Ascending aorta (tissue), 2 donors: ENCODE results near the gene CBR4. TPM values are rescaled to one million over a fixed set of nuclear protein-coding genes. Genes with fewer than 3 reads are reported as not detected.
"Not testable (repeated sequence)": the region's sequence is repeated elsewhere in the genome, so short reads cannot be mapped to it uniquely, and the experiment has no call there.

Experiments used
- DNase-seq, 2 donors: peaks; one replicate each; pipeline ENCODE4 v3.0.0-alpha.2; 2019; ENCODE audit warnings: low spot score in 2 of 2
- H3K27ac ChIP-seq, 2 donors: fragments of 200-600 bp; sonication (generic); one replicate each; pipeline ENCODE4 v1.5.1; 2016 to 2017; ENCODE audit warnings: mild to moderate bottlenecking in 1 of 2
- H3K27me3 ChIP-seq: fragments of 200-600 bp; sonication (generic); one replicate; pipeline ENCODE4 v1.5.1; 2017
- H3K36me3 ChIP-seq, 2 donors: fragments of 200-600 bp; sonication (generic); one replicate each; pipeline ENCODE4 v1.5.1; 2016
- H3K4me1 ChIP-seq, 2 donors: fragments of 200-600 bp; sonication (generic); one replicate each; pipeline ENCODE4 v1.5.1; 2016 to 2017; ENCODE audit warnings: mild to moderate bottlenecking in 1 of 2
- H3K4me3 ChIP-seq, 2 donors: fragments of 200-600 bp; sonication (generic); one replicate each; pipeline ENCODE4 v1.5.1; 2016 to 2017; ENCODE audit warnings: mild to moderate bottlenecking in 1 of 2
- H3K9me3 ChIP-seq, 2 donors: fragments of 200-600 bp; sonication (generic); one replicate each; pipeline ENCODE4 v1.5.1; 2016
- CTCF ChIP-seq, 3 experiments: fragments of 200-600 bp in 2 of 3; fragments of 450-650 bp in 1 of 3; sonication (generic) in 2 of 3; IDR thresholded peaks; one replicate each; pipeline ENCODE4 v1.5.1; 2016 to 2019; ENCODE audit warnings: antibody characterized with exemption in 3 of 3, mild to moderate bottlenecking in 1 of 3, moderate library complexity in 1 of 3
- intact Hi-C: fragments of 100-400 bp; cut with DNase I; formaldehyde crosslinking; loops from one replicate; pipeline ENCODE4 v1.15.1; 2023
- total RNA-seq: library from RNA; depleted of rRNA; stranded (reverse); fragments of >200 nt; gene quantifications from one replicate; pipeline ENCODE4 v1.1.0, GENCODE V29; 2016

The CBR4 gene
- total RNA-seq, 1 donor from 2014 or later, result 0.53 TPM

- Histone ChIP-seq H3K36me3 (no peaks in the 10 kb centered on the region), H3K4me3 (no peak overlapping the region), H3K4me1 (no peaks in the 10 kb centered on the region), H3K9me3 (no peaks in the 10 kb centered on the region), H3K27me3 (no peaks in the 10 kb centered on the region), H3K27ac (no peak overlapping the region)
- no peak for DNase-seq
- intact Hi-C loops, result no loop called here
- TF ChIP-seq CTCF (IDR thresholded peaks at IDR 0.05), result no peak
Observed at GRCh38 chr4:169037506-169037905, 27.5 kb upstream of the CBR4 start.

- H3K9me3 ChIP-seq, H3K4me1 ChIP-seq, H3K36me3 ChIP-seq, intact Hi-C loops, H3K4me3 ChIP-seq, H3K27me3 ChIP-seq, DNase-seq, H3K27ac ChIP-seq: not testable (repeated sequence)
Observed at GRCh38 chr4:169035871-169036620, 26.0 kb upstream of the CBR4 start.

- no peak overlapping the region for H3K27ac ChIP-seq
Observed at GRCh38 chr4:169033660-169034059, 23.6 kb upstream of the CBR4 start.

GRCh38 chr4:169032883-169033645 lies 23.0 kb upstream of the CBR4 start:
- Histone ChIP-seq H3K27ac (no peak overlapping the region), H3K4me3 (no peak overlapping the region), H3K9me3 (no peaks in the 10 kb centered on the region), H3K4me1 (no peaks in the 10 kb centered on the region), H3K36me3 (no peaks in the 10 kb centered on the region), H3K27me3 (no peaks in the 10 kb centered on the region)
- no peak for TF ChIP-seq CTCF (IDR thresholded peaks at IDR 0.05)
- intact Hi-C loops, result no loop called here
- no peak for DNase-seq

More at GRCh38 chr4:169033660-169034059, 23.6 kb upstream of the CBR4 start:
- H3K4me1 ChIP-seq, result no peaks in the 10 kb centered on the region
- H3K27me3 ChIP-seq, result no peaks in the 10 kb centered on the region
- no peaks in the 10 kb centered on the region for H3K36me3 ChIP-seq
- H3K4me3 ChIP-seq, result no peak overlapping the region
- TF ChIP-seq CTCF (IDR thresholded peaks at IDR 0.05), result no peak
- intact Hi-C loops, result no loop called here
- H3K9me3 ChIP-seq, result no peaks in the 10 kb centered on the region
- DNase-seq, result no peak

- H3K36me3 ChIP-seq, result no peaks in the 10 kb centered on the region
- no peaks in the 10 kb centered on the region for H3K9me3 ChIP-seq
- no peak overlapping the region for H3K4me3 ChIP-seq
- H3K4me1 ChIP-seq, result no peaks in the 10 kb centered on the region
- TF ChIP-seq CTCF (IDR thresholded peaks at IDR 0.05), result no peak
- no peak overlapping the region for H3K27ac ChIP-seq
- no peak for DNase-seq
- no peaks in the 10 kb centered on the region for H3K27me3 ChIP-seq
- intact Hi-C loops, result no loop called here
Observed at GRCh38 chr4:169032194-169032593, 22.1 kb upstream of the CBR4 start.

- Histone ChIP-seq H3K4me1 (no peaks in the 10 kb centered on the region), H3K36me3 (no peaks in the 10 kb centered on the region), H3K27me3 (no peaks in the 10 kb centered on the region), H3K9me3 (no peaks in the 10 kb centered on the region), H3K4me3 (no peak overlapping the region), H3K27ac (no peak overlapping the region)
- DNase-seq, result no peak
- no peak for TF ChIP-seq CTCF (IDR thresholded peaks at IDR 0.05)
- intact Hi-C loops, result no loop called here
Observed at GRCh38 chr4:169031392-169031791, 21.3 kb upstream of the CBR4 start.
